ENCODE data around the gene PRR30. TPM values are rescaled to one million over a fixed set of nuclear protein-coding genes. Genes with fewer than 3 reads are reported as not detected.

PRR30 gene
- total and polyA plus RNA-seq, 2 donors from 2014 or later: not detected

- TF ChIP-seq CTCF (IDR thresholded peaks at IDR 0.05; ENCODE audit: borderline replicate concordance, extremely low read depth, insufficient read depth): no peak
- Histone ChIP-seq H3K36me3 (ENCODE audit: control insufficient read depth in 2 of 3, insufficient read depth in 3 of 3, low read length in 3 of 3) (no peaks in the 10 kb centered on the region), H3K9ac (ENCODE audit: low read length in 3 of 3) (no peak overlapping the region), H3K27ac (ENCODE audit: low read depth in 2 of 2, low read length in 2 of 2) (peak overlapping the region in 1 of 2 donors; percentile 18), H3K4me3 (ENCODE audit: low read length in 3 of 3) (no peak overlapping the region), H3K4me1 (ENCODE audit: control insufficient read depth in 2 of 3, insufficient read depth in 2 of 3, low read depth in 1 of 3, low read length in 3 of 3) (no peaks in the 10 kb centered on the region), H3K27me3 (ENCODE audit: control insufficient read depth, insufficient read depth, low read length) (no peaks in the 10 kb centered on the region), H3K9me3 (ENCODE audit: control insufficient read depth in 2 of 3, insufficient read depth in 1 of 3, low read length in 3 of 3) (no peaks in the 10 kb centered on the region)
- DNase-seq (no peak), FAIRE-seq (no peak)
- intact Hi-C loops (cut with DNase I): no loop called here
Observed at GRCh38 chr2:27184115-27184514, 44.9 kb upstream of the PRR30 start.

DNA sequence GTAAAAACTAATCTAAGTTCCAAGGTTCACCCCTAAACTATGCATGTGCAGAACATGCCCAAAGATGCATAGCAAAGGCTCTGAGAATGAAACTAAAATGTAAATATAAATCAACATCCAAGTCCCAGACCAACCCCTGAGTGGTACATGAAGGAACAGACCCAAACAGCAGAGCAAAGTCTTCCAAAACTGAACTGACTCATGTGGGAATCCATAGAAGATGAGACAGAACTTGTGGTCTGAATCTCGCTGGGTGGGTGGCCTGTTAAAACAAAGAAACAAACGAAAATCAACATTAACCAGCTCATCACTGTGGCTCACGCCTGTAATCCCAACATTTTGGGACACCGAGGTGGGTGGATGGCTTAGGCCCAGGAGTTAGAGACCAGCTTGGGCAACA is 43.1 kb upstream of the PRR30 start:
- H3K9ac ChIP-seq (ENCODE audit: low read length in 3 of 3): no peak overlapping the region
- no peak for TF ChIP-seq CTCF (IDR thresholded peaks at IDR 0.05; ENCODE audit: borderline replicate concordance, extremely low read depth, insufficient read depth)
- no peaks in the 10 kb centered on the region for H3K9me3 ChIP-seq (ENCODE audit: control insufficient read depth in 2 of 3, insufficient read depth in 1 of 3, low read length in 3 of 3)
- H3K27ac ChIP-seq (ENCODE audit: low read depth in 2 of 2, low read length in 2 of 2): no peak overlapping the region
- intact Hi-C loops (cut with DNase I): no loop called here
- DNase-seq: no peak
- no peaks in the 10 kb centered on the region for H3K36me3 ChIP-seq (ENCODE audit: control insufficient read depth in 2 of 3, insufficient read depth in 3 of 3, low read length in 3 of 3)
- no peaks in the 10 kb centered on the region for H3K4me1 ChIP-seq (ENCODE audit: control insufficient read depth in 2 of 3, insufficient read depth in 2 of 3, low read depth in 1 of 3, low read length in 3 of 3)
- no peak overlapping the region for H3K4me3 ChIP-seq (ENCODE audit: low read length in 3 of 3)
- H3K27me3 ChIP-seq (ENCODE audit: control insufficient read depth, insufficient read depth, low read length): no peaks in the 10 kb centered on the region
- no peak for FAIRE-seq

GRCh38 chr2:27179344-27180000 is 40.3 kb upstream of the PRR30 start:
- Histone ChIP-seq H3K36me3 (ENCODE audit: control insufficient read depth in 2 of 3, insufficient read depth in 3 of 3, low read length in 3 of 3) (no peaks in the 10 kb centered on the region), H3K4me1 (ENCODE audit: control insufficient read depth in 2 of 3, insufficient read depth in 2 of 3, low read depth in 1 of 3, low read length in 3 of 3) (no peaks in the 10 kb centered on the region), H3K9ac (ENCODE audit: low read length in 3 of 3) (no peak overlapping the region), H3K4me3 (ENCODE audit: low read length in 3 of 3) (no peak overlapping the region), H3K27ac (ENCODE audit: low read depth in 2 of 2, low read length in 2 of 2) (no peak overlapping the region), H3K27me3 (ENCODE audit: control insufficient read depth, insufficient read depth, low read length) (no peaks in the 10 kb centered on the region), H3K9me3 (ENCODE audit: control insufficient read depth in 2 of 3, insufficient read depth in 1 of 3, low read length in 3 of 3) (no peaks in the 10 kb centered on the region)
- no peak for TF ChIP-seq CTCF (IDR thresholded peaks at IDR 0.05; ENCODE audit: borderline replicate concordance, extremely low read depth, insufficient read depth)
- DNase-seq: no peak
- FAIRE-seq: no peak
- intact Hi-C loops (cut with DNase I): no loop called here

- Histone ChIP-seq H3K9ac (ENCODE audit: low read length in 3 of 3) (no peak overlapping the region), H3K4me3 (ENCODE audit: low read length in 3 of 3) (no peak overlapping the region), H3K4me1 (ENCODE audit: control insufficient read depth in 2 of 3, insufficient read depth in 2 of 3, low read depth in 1 of 3, low read length in 3 of 3) (no peaks in the 10 kb centered on the region), H3K27ac (ENCODE audit: low read depth in 2 of 2, low read length in 2 of 2) (no peak overlapping the region), H3K27me3 (ENCODE audit: control insufficient read depth, insufficient read depth, low read length) (no peaks in the 10 kb centered on the region), H3K9me3 (ENCODE audit: control insufficient read depth in 2 of 3, insufficient read depth in 1 of 3, low read length in 3 of 3) (no peaks in the 10 kb centered on the region), H3K36me3 (ENCODE audit: control insufficient read depth in 2 of 3, insufficient read depth in 3 of 3, low read length in 3 of 3) (no peaks in the 10 kb centered on the region)
- TF ChIP-seq CTCF (IDR thresholded peaks at IDR 0.05; ENCODE audit: borderline replicate concordance, extremely low read depth, insufficient read depth): no peak
- FAIRE-seq (no peak), DNase-seq (no peak)
- intact Hi-C loops (cut with DNase I): no loop called here
Observed at GRCh38 chr2:27178469-27178868, 39.3 kb upstream of the PRR30 start.
